KBM-7 (cell line): Measurements from ENCODE around the gene SDCCAG8.

Experiments used
- DNase-seq: peaks from one replicate; pipeline ENCODE4 v3.0.0-alpha.2; 2015
- in situ Hi-C: fragments of 300-500 bp; cut with MboI; formaldehyde crosslinking; loops from 2 replicates; pipeline ENCODE4 v1.14.3; 2020; ENCODE audit warnings: low sequenced_read_pairs, low pct_unique_long_range_greater_than_20kb, mixed read lengths

The SDCCAG8 gene

DNA sequence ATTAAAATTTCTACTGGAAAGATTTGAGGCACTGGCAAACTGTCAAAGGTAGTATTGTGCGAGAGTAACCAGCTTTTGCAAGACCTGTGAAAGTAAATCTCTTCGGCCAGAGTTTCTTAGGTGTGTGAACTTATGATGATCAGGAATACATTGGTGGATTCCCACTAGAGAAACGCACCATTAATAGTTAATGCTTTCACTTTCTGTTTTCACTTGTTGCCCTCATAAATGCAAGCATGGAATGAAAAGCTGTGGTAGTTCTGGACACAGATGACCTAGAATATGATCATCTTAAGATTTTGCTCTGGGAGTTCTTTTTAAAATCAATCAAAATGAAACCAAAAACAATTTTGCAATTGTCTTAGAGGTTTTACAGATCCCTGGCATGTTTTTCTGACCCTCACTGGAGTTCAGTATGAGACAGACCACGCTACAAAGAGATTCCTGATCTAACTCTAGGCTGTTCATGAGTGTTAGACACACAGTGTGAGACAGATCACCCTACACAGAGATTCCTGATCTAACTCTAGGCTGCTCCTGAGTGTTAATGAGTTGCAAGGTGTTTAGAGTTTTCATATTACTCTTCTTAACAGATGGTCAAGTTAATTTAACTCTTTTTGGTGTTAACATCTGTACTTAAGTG is 98.8 kb downstream of the SDCCAG8 start:
- in situ Hi-C loops: no loop called here
- DNase-seq: no peak

DNA sequence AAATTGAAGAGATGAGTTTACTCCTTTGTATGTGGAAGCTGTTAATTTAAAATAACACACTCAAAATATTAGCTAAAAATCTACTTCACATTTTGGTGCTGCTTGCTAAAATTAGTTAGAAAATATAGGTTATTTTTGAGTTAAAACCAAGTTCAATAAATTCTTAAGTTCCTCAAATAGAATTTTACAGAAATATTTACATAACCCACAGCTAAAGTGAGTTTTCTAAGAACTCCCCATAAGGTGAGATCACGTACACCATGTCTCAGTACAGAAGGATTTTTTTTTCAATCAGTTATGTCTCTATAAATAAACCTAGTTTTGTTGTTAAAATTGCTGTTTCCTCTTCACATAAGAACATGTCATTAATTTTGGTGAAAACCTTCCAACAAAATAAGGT is 108.0 kb downstream of the SDCCAG8 start:
- DNase-seq: no peak
- in situ Hi-C loops: no loop called here

DNA sequence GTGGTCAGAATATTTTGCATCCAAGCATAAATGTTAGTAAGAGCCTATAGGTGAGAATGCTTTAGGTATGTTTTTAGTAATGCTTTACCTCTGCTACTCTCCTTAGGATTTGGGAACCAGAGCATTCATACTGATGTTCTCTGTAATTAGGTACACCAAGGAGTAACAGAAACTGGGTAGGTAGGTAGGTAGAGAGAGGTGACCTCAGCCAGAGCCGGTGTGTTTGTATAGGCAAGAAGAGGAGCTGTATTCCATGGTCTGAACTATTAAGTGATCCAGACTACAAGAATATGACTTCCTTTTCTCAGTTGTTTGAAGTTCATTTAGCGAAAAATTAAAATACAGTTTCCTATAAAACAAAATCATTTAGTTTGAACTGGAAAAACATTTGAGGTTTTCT is 108.5 kb downstream of the SDCCAG8 start:
- DNase-seq: no peak
- in situ Hi-C loops: no loop called here

DNA sequence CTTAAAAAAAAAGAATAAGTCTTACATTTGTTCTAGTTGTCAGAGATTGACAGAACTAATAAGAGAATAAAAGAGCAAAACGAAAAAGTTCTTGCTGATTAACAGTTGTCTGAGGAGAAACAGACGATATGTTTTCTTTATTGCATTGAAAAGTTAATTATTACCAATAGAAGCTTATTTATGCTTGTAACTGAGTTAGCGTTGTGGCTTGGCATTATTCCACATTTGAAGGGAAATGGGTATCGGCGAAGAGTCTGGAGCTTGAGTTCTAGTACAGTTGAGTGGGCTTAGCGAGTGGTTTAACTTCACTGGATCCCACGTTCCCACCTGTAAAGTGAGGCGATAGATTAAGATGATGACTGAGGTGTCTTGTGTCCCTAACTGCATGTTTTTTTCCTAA is 109.0 kb downstream of the SDCCAG8 start:
- in situ Hi-C loops: no loop called here

DNA sequence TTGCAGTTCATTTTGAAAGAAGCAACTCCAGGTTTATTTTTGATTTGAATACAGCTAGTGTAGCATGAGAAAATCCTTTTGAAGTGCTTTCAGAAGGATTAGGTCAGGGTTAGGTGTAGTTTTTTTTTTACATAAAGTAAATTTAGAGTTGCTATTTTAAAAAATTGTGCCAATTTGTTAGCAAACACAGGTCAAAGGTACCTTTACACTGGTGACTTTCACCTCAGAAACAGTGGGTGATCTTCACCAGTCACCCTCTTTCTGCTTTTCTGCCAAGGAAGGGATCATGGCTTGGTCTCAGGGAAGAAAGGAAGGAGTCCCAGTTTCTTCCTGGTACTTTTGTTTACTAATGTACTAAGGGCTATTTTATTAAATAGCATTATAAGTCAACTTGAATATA is 111.5 kb downstream of the SDCCAG8 start:
- no peak for DNase-seq
- in situ Hi-C loops: no loop called here

More for the DNA sequence above, 109.0 kb downstream of the SDCCAG8 start:
- DNase-seq: no peak

DNA sequence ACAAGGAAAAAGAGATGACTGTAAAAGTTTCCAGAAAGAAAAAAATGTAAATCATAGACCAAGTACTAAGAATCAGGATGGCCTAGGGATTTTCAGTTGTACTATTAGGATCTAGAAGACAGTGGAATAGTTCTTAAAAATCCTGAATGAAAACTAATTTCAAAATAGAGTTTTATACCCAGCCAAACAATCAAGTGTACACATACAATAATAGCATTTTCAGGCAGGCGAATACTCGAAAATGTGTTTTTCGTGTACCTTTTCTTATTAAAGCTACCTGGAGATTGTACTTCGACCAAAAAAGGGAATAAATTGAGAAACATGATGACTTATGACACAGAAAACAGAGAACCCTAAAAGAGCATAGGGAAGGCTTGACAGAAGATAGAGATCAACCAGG is 118.6 kb downstream of the SDCCAG8 start:
- no peak for DNase-seq
- in situ Hi-C loops: no loop called here

DNA sequence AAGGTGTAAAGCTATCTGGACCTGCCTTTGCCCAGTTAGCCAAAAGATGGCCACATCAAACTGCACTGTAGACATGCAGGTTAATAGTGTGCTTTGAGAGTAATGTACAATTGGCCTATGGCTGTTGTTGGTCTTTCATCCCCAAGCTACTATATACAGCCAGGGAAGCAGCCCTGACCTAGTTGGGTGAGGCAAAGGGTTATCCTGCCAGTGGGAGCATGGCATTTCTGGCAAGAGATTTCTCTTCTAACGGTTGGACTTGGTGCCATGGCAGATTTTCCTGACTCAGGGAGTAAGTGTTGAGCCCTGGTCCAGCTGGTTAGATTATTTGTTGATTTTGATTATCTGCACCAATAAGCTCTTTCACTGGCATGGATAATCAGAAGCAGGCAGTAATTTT is 119.8 kb downstream of the SDCCAG8 start:
- no peak for DNase-seq
- in situ Hi-C loops: no loop called here

DNA sequence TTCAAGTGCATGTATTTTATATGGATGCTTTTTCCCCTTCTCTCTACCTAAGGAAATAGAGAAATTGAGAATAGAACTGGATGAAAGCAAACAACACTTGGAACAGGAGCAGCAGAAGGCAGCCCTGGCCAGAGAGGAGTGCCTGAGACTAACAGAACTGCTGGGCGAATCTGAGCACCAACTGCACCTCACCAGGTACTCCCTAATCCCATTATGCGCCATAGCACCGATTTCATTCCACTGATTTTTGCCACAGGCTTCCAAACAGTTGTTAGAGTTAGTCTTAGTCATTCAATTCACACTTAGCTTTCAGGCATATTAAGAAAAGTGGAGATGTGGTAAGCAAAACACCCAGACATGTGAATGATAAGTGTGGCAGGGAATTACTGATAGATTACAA is 122.8 kb downstream of the SDCCAG8 start:
- in situ Hi-C loops: no loop called here
- no peak for DNase-seq

DNA sequence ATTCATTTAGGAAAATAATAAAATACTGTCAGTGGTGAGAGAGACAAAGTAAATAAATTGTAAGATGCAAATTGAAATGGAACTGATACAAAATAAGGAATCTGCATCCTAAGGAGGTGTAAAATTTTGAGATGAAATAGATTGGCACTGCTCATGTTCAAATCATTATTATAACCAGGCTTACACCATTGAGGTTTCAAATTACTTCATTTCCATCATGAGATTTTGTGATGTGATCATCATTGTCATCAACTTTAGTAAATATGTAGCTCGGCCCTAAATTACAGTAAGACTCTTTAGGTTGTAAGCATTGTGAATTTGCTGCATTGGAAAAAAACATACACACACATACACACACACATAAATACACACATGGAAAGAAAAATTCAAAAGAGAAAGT is 123.4 kb downstream of the SDCCAG8 start:
- in situ Hi-C loops: no loop called here
- DNase-seq: no peak

DNA sequence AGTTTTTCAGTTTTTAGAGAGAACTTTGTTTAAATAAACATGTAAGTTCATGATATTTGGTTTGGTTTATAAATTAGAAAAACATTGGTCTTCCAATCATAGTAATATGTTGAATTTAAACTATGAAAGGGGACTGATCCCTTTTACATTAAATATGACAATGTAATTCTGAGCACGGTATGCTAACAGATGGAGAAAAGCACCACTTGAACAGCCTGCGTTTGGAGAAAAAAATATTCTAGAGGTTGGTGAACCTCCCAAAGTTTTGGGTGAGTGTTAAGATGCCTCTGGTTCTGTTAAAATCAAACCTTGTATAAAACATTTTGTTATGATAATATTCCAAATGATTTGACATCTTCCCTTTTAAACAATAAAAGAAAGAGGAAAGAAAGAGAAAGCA is 123.9 kb downstream of the SDCCAG8 start:
- in situ Hi-C loops: no loop called here
- no peak for DNase-seq

DNA sequence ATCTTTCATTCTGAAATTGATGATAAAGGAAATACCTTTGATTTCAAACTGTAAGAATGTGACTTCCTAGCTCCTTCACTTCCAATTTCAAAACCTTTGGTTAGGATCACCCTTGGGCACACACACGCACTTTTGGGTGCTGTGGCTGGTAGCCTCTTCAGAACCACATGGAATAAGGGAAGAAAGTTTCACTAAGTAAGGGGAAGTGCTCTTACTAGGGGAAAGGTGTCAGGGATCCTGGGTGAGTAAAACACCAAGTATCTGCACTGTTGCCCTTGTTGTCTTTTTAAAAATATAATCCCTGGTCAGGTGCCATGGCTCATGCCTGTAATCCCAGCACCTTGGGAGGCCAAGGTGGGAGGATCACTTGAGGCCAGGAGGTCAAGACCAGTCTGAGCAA is 132.4 kb downstream of the SDCCAG8 start:
- DNase-seq: no peak
- in situ Hi-C loops: no loop called here

DNA sequence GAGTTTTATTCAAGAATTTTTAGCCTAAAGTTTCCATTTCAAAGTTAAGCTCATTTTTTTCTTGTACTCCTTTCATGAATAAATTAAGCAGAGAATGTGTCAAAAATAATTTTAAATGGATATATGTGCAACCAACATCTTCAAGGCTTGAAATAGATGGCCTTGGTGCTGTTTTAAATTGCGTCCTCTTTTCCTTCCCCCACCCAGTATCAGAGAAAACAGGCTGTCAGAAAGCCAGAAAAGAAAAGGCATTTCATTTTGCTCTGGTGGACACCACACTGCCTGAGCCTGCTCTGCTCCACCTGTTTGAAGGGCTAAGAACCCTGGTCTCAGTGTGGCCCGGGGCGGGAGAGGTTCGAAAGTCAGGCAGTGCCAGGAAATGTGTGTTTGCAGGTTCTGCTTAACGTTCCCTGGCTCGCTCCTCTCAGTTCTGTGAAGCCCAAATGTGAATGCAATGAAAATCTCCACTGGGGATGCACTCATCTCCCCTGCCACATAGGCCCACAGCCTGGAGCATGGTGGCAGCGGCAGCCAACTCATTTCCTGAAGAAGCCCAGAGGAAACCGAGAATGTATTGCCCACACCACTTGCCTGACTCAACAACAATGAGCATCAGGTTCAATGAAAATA is 134.4 kb downstream of the SDCCAG8 start:
- in situ Hi-C loops: no loop called here
- DNase-seq: no peak

DNA sequence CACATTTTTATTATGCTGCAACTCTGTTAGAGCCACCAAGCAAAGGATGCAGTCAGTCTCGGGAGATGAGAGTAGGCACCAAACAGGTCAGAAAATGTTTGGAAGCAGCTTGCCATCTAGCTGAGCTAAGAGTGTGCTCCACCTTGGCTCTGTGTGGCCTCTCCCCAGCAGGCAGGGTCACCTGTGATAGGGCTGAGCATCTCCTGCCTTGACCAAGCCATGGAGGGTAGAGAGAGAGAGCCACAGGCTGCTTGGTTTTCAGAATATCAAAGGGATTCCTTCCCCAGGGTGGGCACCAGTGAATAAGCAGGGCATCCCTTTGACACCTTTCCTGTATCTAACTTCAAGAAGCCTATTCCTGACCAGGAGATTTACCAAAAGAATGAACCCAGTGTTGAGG is 135.5 kb downstream of the SDCCAG8 start:
- in situ Hi-C loops: no loop called here
- DNase-seq: no peak

DNA sequence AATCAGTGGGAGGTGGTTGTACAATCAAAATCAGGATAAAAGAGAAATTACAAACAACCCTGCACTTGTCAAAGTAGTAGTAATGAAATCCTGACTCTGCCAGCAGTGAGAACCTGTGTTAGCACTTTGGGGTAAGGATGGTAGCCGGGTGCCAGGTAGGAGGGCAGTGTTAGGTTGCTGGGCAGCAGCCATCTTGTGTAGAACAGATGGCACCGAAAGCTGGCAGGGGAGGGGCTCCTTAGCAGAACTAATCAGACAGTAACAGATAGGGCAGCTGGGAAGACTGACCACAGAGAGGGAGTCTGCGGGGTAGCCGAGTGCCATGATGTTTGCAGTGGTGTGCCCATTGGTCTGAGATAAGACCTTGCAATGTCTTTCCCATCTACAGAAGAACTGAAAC is 137.3 kb downstream of the SDCCAG8 start:
- in situ Hi-C loops: no loop called here
- no peak for DNase-seq

DNA sequence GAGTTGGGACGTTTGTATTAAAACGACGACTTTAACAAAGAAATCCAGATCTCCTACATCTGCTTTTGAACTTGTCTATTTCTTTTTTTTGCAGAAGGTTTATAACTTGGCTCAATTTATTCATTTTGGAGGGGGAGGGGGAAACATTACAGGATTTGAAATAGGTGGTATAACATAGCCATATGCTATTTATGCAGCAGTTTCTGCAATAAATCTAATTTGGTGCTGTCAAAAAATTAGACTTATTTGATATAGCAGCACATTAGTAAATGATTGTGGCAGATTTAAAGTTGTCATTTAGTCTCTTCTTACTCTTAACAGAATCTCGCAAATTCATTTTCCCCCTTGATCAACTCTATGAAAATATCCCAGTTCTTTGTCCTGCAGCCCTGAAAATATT is 138.2 kb downstream of the SDCCAG8 start:
- in situ Hi-C loops: no loop called here
- DNase-seq: no peak

DNA sequence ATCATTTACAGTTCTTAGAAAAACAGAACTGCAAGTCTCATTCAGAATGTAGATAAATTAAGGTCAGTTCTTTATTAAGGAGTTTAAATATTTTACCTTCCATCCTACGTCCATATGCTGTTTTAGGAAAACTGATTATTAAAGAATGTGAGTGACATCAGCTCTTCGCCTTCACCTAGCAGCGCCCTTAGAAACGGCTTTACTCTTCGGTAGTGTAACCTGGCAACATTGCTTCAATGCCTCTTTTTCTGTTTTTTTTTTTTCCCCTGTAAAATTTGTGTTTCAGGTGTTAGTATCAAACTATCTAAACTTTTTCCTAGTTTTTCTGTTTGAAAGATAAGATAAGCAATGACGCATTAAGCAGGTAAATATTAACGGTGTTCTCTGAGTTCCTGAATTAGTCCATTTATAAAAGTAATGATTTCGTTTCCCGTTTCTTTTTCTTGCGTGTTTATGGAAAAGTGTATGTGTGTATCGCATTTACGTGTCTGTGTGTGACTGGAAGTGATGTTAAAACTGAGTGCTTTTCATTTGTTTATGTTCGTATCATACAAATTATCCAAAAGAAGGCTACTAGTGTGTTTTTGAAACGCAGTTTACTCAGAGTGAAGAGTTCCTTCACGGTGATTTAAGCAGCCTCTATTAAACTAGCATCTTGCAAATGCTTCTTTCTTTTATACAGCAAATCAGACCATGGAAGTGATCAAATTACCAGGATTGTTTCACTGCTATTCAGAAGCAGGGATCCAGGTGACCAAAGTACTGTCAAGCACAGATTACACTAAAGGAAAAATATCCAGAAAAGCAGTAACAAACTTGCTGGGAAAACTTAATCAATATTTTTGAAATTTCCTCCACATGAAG is 139.0 kb downstream of the SDCCAG8 start:
- in situ Hi-C loops: no loop called here
- no peak for DNase-seq

DNA sequence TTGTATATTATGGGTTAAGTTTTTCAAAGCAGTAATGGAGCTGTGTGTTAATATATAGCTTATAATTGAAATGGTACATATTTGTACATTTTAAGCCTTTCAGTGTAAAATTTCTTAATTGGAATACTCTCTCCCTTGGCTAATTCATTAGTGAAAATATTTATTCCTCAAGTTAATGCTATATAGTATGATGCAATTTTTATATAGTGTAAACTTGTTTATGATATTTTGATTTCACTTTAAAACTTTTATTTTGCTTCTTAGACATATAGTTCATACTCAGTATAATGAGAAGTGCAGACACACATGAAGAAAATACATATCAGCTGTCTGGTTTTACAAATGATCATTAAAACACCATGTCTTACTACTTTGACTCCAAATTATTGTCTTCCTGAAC is 140.6 kb downstream of the SDCCAG8 start:
- in situ Hi-C loops: no loop called here
- no peak for DNase-seq

DNA sequence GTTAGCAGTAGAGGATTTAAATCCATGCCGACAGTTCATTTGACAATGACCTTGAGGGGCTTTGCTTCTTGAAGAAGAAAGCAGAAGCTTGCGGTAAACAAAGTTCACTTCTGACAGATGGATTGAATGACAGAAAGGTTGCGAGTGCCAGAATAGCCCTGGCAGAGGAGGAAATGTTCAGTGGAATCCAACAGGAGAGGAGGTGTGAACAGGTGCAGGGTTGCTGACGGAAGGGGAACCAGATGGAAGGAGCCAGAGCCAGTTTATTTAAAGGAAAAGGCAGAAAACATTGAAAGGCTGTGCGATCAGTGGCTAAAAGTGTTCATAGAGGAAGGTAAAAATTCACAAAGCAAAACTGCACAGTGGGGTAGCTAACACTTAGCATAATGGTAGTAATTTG is 141.0 kb downstream of the SDCCAG8 start:
- DNase-seq: no peak
- in situ Hi-C loops: no loop called here

DNA sequence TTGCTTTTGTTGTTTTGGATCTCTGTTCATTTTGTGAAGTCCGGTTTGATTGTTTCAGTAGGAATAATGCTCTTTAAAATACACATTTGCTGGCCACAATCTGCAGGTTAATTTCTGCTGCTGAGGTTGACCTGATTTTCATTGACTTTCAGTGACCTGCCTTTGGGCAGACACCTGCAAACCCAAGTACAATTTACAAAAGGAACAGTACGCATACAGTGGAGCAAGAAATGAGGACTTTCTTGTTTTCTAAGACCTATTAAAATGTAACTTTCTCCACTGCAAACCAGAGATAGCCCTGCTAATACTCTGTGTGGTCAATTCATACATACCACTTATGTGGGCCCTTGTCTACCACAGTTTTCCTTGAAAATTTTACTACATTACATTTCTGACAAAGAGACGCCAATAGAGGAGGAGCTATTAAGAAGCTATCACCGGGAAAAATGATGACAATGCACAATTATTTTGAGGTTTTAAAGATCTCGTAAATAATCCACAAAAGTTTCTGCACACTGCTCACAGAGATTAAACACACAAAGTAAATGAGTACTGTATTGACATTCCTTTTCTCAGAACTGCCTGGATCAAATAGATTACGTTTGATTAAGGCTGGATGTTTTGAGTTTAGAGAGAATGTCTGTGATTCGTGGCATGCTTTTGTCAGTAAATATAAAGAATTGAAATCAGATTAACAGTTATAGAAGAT is 141.9 kb downstream of the SDCCAG8 start:
- DNase-seq: no peak
- in situ Hi-C loops: no loop called here
